Head of caudate nucleus (tissue), 42 donors: Measurements from ENCODE around the gene CBLL1.

ENCODE experiments used
- DNase-seq, 42 donors: peaks; one replicate each; pipeline versions ENCODE4 v3.0.0 to v3.0.0-alpha.2; 2020 to 2021; ENCODE audit warnings: mixed read lengths in 7 of 42
- intact Hi-C: fragments of 100-400 bp; cut with DNase I; formaldehyde crosslinking; loops from one replicate; pipeline ENCODE4 v1.15.0; 2022

CBLL1 gene

GRCh38 chr7:107789647-107790046 is 45.7 kb downstream of the CBLL1 start:
- intact Hi-C loops = no loop called here
- DNase-seq = no peak

GRCh38 chr7:107792364-107792763 is 48.4 kb downstream of the CBLL1 start:
- intact Hi-C loops = no loop called here

GRCh38 chr7:107799647-107800264 is 55.8 kb downstream of the CBLL1 start:
- DNase-seq = no peak
- intact Hi-C loops = no loop called here

More at GRCh38 chr7:107792364-107792763, 48.4 kb downstream of the CBLL1 start:
- no peak for DNase-seq

GRCh38 chr7:107803009-107803610 is 59.2 kb downstream of the CBLL1 start, which contains the start of gene SLC26A3:
Gene SLC26A3 (minus strand): TSS chr7:107803223. CDS start chr7:107794509, 8,714 bp downstream.
- intact Hi-C loops = no loop called here
- no peak for DNase-seq

GRCh38 chr7:107809179-107809578 is 65.2 kb downstream of the CBLL1 start:
- intact Hi-C loops = no loop called here

GRCh38 chr7:107810626-107811025 is 66.7 kb downstream of the CBLL1 start:
- intact Hi-C loops = no loop called here
- no peak for DNase-seq

More at GRCh38 chr7:107809179-107809578, 65.2 kb downstream of the CBLL1 start:
- no peak for DNase-seq
